Hindlimb muscle (tissue), 1 donor: ENCODE results near the gene RASSF3. TPM values are rescaled to one million over a fixed set of nuclear protein-coding genes. Genes with fewer than 3 reads are reported as not detected.
"Not testable (repeated sequence)": the region's sequence is repeated elsewhere in the genome, so short reads cannot be mapped to it uniquely, and the experiment has no call there.

Source experiments
- DNase-seq: peaks from one replicate; pipeline ENCODE4 v3.0.0-alpha.2; 2013
- polyA plus RNA-seq: library from polyadenylated mRNA; unstranded; fragments of 120-200 nt; gene quantifications from one replicate; pipeline ENCODE4 v1.2.1, GENCODE V29; 2013; ENCODE audit not compliant: insufficient read length

Gene RASSF3
- polyA plus RNA-seq, 1 donor: 70.8 TPM

GRCh38 chr12:64634508-64635092 lies 24.3 kb downstream of the RASSF3 start:
- DNase-seq: no peak

GRCh38 chr12:64635356-64635998 lies 25.2 kb downstream of the RASSF3 start:
- no peak for DNase-seq

GRCh38 chr12:64636856-64637255 lies 26.6 kb downstream of the RASSF3 start:
- DNase-seq: no peak

DNA sequence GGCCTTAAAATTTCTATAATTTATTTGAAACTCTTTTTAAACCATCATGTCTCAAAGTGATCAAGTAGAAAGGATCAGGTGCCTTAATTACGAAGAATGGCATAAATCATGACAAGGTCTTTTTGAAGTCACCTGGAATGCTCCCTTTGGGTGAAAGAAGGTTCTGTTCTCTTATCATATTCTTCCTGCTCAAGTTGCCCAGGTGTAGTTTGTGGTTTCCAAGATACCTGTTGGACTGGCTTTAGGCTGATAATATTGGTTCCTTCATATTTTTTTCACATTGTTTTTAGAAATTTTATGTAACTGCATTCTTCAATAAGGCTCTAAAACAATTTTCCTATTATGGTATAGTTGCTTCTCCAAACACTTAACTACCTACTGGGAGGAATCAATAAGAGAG lies 29.2 kb downstream of the RASSF3 start:
- DNase-seq: no peak

GRCh38 chr12:64646318-64646717 lies 36.0 kb downstream of the RASSF3 start:
- no peak for DNase-seq

DNA sequence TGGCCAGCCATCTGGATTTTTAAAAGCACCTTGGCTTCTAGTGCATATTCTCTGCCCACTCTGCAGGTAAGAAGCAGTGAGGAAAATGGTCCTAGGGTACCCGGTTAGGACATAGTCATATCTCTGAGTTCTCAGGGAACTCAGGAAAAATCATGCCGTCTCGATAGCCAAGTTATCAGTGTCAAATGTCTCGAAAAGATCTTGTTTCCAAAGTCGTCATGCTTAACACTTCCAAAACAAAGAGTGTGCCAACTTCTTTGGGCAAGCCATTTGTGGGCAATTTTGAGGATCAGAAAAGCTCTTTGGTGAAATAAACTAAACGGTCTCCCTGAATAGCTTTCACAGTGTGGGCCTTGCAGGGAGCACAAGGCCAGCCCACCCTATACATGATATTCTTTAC lies 39.2 kb downstream of the RASSF3 start:
- DNase-seq: no peak

- DNase-seq: no peak
Observed at GRCh38 chr12:64650762-64651161, 40.5 kb downstream of the RASSF3 start.

DNA sequence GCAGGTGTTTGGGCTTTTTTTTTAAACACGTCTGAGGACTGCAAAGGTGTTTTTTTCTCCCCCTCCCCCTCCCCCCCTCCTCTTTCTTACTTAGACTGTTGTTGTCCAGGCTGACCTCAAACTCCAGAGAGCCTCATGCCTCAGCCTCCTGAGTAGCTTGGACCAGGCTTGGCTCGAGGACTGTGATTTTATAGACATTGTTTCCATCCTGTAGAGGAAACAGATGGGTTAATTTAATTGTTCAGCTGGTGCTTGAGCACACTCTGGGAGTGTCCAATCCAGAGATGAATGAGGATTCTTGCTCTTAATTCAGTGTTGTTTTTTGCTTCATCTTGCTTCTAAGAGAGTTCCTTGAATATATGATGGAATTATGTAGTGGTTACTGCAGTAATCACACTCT lies 42.1 kb downstream of the RASSF3 start:
- no peak for DNase-seq

DNA sequence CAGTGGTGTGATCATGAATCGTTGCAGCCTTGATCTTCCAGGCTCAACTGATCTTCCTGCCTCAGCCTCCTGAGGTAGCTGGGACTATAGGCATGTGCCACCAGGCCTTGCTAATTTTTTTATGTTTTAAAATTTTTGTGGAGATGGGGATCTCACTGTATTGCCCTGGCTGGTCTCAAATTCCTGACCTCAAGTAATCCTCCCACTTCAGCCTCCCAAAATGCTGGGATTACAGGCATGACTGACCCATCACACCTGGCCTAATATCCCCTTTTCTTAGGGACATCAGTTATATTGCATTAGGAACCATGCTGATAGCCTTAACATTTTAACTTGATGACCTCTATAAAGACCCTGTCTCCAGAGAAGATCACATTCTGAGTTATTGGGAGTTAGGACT lies 42.8 kb downstream of the RASSF3 start:
- no peak for DNase-seq

- DNase-seq: not testable (repeated sequence)
Observed at GRCh38 chr12:64653907-64654306, 43.6 kb downstream of the RASSF3 start.

DNA sequence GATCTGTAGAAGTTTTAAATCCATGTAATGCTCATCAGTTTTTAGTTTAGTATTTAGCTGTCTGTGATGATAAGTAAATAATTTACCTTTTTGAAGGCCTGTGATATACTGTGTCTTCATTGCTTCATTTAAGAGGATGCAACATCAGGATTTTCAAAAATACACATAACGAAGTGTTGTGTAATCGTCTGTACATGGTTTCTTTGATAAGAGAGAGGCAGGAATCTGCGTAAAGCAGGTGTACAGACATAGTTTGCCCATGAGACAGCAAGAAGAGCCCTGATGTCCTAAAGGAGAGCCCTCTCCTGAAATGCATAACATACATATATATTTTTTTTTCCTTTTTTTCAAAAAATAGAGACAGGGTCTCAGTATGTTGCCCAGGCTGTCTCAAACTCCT lies 44.8 kb downstream of the RASSF3 start:
- no peak for DNase-seq

GRCh38 chr12:64656429-64656828 lies 46.1 kb downstream of the RASSF3 start:
- DNase-seq: no peak

GRCh38 chr12:64658892-64659481 lies 48.7 kb downstream of the RASSF3 start:
- DNase-seq: no peak

- no peak for DNase-seq
Observed at GRCh38 chr12:64660237-64661018, 50.1 kb downstream of the RASSF3 start.

- no peak for DNase-seq
Observed at GRCh38 chr12:64663015-64663414, 52.7 kb downstream of the RASSF3 start.

GRCh38 chr12:64665514-64665913 lies 55.2 kb downstream of the RASSF3 start:
- DNase-seq: peak; percentile 22

GRCh38 chr12:64666054-64666914 lies 56.0 kb downstream of the RASSF3 start:
- no peak for DNase-seq

GRCh38 chr12:64667793-64668192 lies 57.5 kb downstream of the RASSF3 start:
- DNase-seq: no peak

DNA sequence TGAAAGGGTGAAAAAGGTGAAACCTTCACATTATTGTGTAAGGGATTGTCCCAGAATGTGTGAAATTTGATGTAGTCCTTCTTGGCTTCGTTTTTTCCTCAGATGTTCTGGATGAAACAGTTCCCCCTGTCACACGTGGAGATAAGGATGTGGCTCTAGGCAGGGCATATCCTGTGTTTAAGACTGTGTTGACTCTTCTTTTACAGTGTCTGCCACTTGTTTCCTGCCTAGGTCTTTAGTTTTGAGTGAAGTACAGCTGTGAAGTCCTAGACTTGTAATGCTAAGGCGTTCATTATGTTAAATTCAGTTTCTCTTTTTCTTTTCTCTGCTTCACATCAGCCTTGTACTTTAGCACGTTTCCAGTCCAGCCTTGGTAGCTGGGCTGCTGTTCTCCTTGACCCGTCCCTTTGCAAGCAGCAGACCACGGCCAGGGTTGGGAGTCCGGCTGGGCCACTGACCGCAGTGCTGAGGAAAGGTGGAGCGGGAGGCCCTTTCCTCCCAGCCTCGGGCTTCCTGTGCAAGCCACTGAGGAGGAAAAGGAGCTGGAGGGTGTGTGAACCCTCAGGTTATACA lies 59.1 kb downstream of the RASSF3 start:
- no peak for DNase-seq

DNA sequence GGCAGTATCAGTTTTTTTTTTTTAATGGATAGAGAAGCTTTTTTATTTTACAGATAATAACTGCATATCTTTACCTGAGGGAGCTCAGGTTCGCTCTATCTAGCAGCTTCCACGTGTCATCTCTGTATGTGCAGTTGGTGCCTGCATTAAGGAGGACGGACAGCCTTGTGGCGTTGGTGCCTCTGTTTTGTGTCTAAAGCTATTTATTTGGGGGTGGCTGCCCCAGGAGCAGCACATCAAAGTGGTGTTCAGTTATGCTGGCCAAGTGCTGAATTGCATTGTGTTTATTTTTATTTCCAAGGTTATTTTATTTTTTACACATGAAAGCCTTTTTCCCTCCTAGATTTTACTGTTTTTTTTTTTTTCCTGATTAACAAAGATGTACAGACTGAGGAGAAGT lies 59.7 kb downstream of the RASSF3 start:
- DNase-seq: no peak

DNA sequence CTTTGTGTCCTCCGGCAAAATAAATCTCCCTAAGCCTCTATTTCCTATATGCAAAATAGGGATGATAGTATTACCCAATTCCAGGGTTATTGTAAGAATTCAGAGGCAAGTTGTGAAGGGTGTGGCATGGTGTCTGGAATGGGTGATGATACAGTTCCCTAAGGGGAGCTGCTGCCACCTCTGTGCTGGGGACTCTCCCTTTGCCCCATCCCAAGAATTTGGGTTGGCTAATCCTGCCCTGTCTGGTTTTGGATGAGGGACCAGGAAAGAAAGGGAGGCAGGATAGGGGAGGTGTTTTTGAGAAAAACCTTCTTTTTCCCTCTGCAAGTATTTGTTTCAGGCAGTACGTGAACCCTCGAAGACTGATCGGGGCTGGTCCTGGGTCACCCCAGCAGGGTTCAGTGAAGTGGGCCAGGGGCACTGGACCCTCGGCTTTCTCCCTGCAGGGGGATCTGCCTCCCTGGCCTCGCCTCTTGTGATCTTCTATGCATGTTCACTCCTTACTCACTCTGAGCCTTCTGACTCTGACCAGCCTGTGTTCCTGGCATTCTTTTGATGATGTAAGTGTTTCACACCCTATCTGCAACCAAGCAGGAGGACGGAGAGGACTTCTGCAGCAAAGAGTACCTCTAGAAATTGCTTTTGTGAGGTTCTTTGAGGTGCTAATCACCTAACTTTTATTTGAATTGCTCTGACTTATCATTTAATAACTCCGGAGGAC lies 60.8 kb downstream of the RASSF3 start:
- DNase-seq: no peak
